Aorta (tissue), 5 donors: ENCODE results near the gene AMPD2. TPM values are rescaled to one million over a fixed set of nuclear protein-coding genes. Genes with fewer than 3 reads are reported as not detected.

Experiments used
- ATAC-seq: fragments of 200-7000 bp; cut with Tn5 transposase; one replicate; pipeline ENCODE4 v1.9.1; 2022; ENCODE audit warnings: moderate library complexity; ENCODE audit not compliant: low FRiP score
- DNase-seq, 2 donors: peaks; one replicate each; pipeline ENCODE4 v3.0.0-alpha.2; 2020
- H3K27ac ChIP-seq, 2 donors: one replicate each; pipeline ENCODE4 v1.5.1; 2013; ENCODE audit warnings: low read length in 2 of 2, mild to moderate bottlenecking in 2 of 2, moderate library complexity in 2 of 2, control low read depth in 1 of 2, inconsistent platforms in 1 of 2, low read depth in 1 of 2
- H3K27me3 ChIP-seq, 2 donors: one replicate each; pipeline ENCODE4 v1.6.1; 2013; ENCODE audit warnings: control low read depth in 1 of 2, low read length in 1 of 2, mild to moderate bottlenecking in 1 of 2, moderate library complexity in 1 of 2; ENCODE audit not compliant: insufficient read depth in 2 of 2, control insufficient read depth in 1 of 2
- H3K36me3 ChIP-seq, 2 donors: one replicate each; pipeline ENCODE4 v1.6.1; 2013; ENCODE audit warnings: control low read depth in 1 of 2, low read length in 1 of 2, mild to moderate bottlenecking in 1 of 2; ENCODE audit not compliant: insufficient read depth in 2 of 2, control insufficient read depth in 1 of 2
- H3K4me1 ChIP-seq, 2 donors: one replicate each; pipeline ENCODE4 v1.6.1; 2013; ENCODE audit warnings: low read length in 2 of 2, control low read depth in 1 of 2, mild to moderate bottlenecking in 1 of 2, moderate library complexity in 1 of 2; ENCODE audit not compliant: insufficient read depth in 2 of 2, control insufficient read depth in 1 of 2
- H3K4me3 ChIP-seq, 2 donors: one replicate each; pipeline ENCODE4 v1.5.1; 2013; ENCODE audit warnings: low read length in 2 of 2, control low read depth in 1 of 2, mild to moderate bottlenecking in 1 of 2
- H3K9me3 ChIP-seq: one replicate; pipeline ENCODE4 v1.6.1; 2013; ENCODE audit warnings: mild to moderate bottlenecking, low read length; ENCODE audit not compliant: control insufficient read depth
- WGBS, 2 donors: extraction: QIAGEN DNeasy Blood & Tissue Kit; methylation state at CpG; one replicate each; pipeline ENCODE4 v1.1.7; 2013; 5-methylcytosine and 5-hydroxymethylcytosine counted together
- intact Hi-C, 2 donors: fragments of 100-400 bp; cut with DNase I; formaldehyde crosslinking; loops; one replicate each; pipeline versions ENCODE4 v1.14.2 to v1.15.0; 2022
- polyA plus RNA-seq, 2 donors: library from polyadenylated mRNA; stranded (reverse); fragments of 200-250 nt; gene quantifications; one replicate each; pipeline ENCODE4 v1.2.3, GENCODE V29; 2013
- total RNA-seq, 2 donors: library from RNA; stranded (reverse); fragmentation: NEBNext Ultra II Directional; extraction: Animal tissue kit (Norgen Biotek cat#: 25700); gene quantifications; one replicate each; pipeline ENCODE4 v1.2.1, GENCODE V29; 2021
- donor health status: healthy with polysubstance abuse.
- donor health status: Bipolar disorder and iron deficiency.
- donor health status: DM: no; HTN: no; CAD: no.
- donor health status: DM: no; HTN: no; CAD: no.
- donor health status: DM: yes; HTN: yes; CAD: no.

The AMPD2 gene
- total and polyA plus RNA-seq, 4 donors = 19.8 to 85.9 (median 68.4) TPM

GRCh38 chr1:109639063-109639840 is 19.6 kb downstream of the AMPD2 start:
- no peak for ATAC-seq
- intact Hi-C loops = no loop called here
- H3K27ac ChIP-seq = no peak overlapping the region
- WGBS, 2 donors = 89 to 90% methylated on average over 9 of the region's 9 CpGs
- H3K27me3 ChIP-seq = no peaks in the 10 kb centered on the region
- no peaks in the 10 kb centered on the region for H3K4me1 ChIP-seq
- no peak for DNase-seq
- no peaks in the 10 kb centered on the region for H3K9me3 ChIP-seq
- H3K36me3 ChIP-seq = no peaks in the 10 kb centered on the region
- no peak overlapping the region for H3K4me3 ChIP-seq

- no peaks in the 10 kb centered on the region for H3K27me3 ChIP-seq
- DNase-seq (peak in 1 of 2 donors; percentile 67), ATAC-seq (no peak)
- no peaks in the 10 kb centered on the region for H3K4me1 ChIP-seq
- no peaks in the 10 kb centered on the region for H3K9me3 ChIP-seq
- no peaks in the 10 kb centered on the region for H3K36me3 ChIP-seq
- WGBS, 2 donors = 45 to 54% methylated on average over 6 of the region's 6 CpGs
- intact Hi-C loops = loop anchor here (2.0 to 5.0 kb wide), 4 partner anchors 47 to 347 kb away; partner anchors contain the start of gene GSTM1 (in 1 of the 2)
- H3K27ac ChIP-seq = no peak overlapping the region
- H3K4me3 ChIP-seq = no peak overlapping the region
Observed at GRCh38 chr1:109639841-109640184, 20.2 kb downstream of the AMPD2 start.

GRCh38 chr1:109640285-109640865 is 20.7 kb downstream of the AMPD2 start:
- H3K4me3 ChIP-seq = no peak overlapping the region
- H3K27ac ChIP-seq = no peak overlapping the region
- no peaks in the 10 kb centered on the region for H3K27me3 ChIP-seq
- 47% methylated on average over 5 of the region's 5 CpGs for WGBS, 2 donors
- H3K36me3 ChIP-seq = no peaks in the 10 kb centered on the region
- intact Hi-C loops = loop anchor here (2.0 to 5.0 kb wide), 4 partner anchors 46 to 347 kb away; partner anchors contain the start of gene GSTM1 (in 1 of the 2)
- no peaks in the 10 kb centered on the region for H3K4me1 ChIP-seq
- peak; percentile 91 to 96 for DNase-seq
- H3K9me3 ChIP-seq = no peaks in the 10 kb centered on the region
- peak; percentile 85 for ATAC-seq

- no peaks in the 10 kb centered on the region for H3K4me1 ChIP-seq
- WGBS, 2 donors = 62 to 84% methylated on average over 2 of the region's 2 CpGs
- H3K36me3 ChIP-seq = no peaks in the 10 kb centered on the region
- H3K27me3 ChIP-seq = no peaks in the 10 kb centered on the region
- no peak overlapping the region for H3K27ac ChIP-seq
- no peak for ATAC-seq
- DNase-seq = peak in 1 of 2 donors; percentile 30
- intact Hi-C loops = loop anchor here (2.0 to 5.0 kb wide), 4 partner anchors 46 to 346 kb away; partner anchors contain the start of gene GSTM1 (in 1 of the 2)
- H3K4me3 ChIP-seq = no peak overlapping the region
- no peaks in the 10 kb centered on the region for H3K9me3 ChIP-seq
Observed at GRCh38 chr1:109641078-109641740, 21.6 kb downstream of the AMPD2 start.

- Histone ChIP-seq H3K9me3 (no peaks in the 10 kb centered on the region), H3K36me3 (no peaks in the 10 kb centered on the region), H3K27me3 (no peaks in the 10 kb centered on the region), H3K4me3 (no peak overlapping the region), H3K27ac (no peak overlapping the region), H3K4me1 (no peaks in the 10 kb centered on the region)
- 81 to 82% methylated on average over 2 of the region's 2 CpGs for WGBS, 2 donors
- intact Hi-C loops = loop anchor here (2.0 to 5.0 kb wide), 4 partner anchors 45 to 345 kb away; partner anchors contain the start of gene GSTM1 (in 1 of the 2)
- no peak for ATAC-seq
- no peak for DNase-seq
Observed at GRCh38 chr1:109641861-109642260, 22.2 kb downstream of the AMPD2 start.

GRCh38 chr1:109642626-109643025 is 23.0 kb downstream of the AMPD2 start:
- H3K4me3 ChIP-seq = no peak overlapping the region
- no peaks in the 10 kb centered on the region for H3K9me3 ChIP-seq
- ATAC-seq (no peak), DNase-seq (no peak)
- H3K4me1 ChIP-seq = no peaks in the 10 kb centered on the region
- no peaks in the 10 kb centered on the region for H3K36me3 ChIP-seq
- WGBS, 2 donors = 76 to 79% methylated on average over 3 of the region's 3 CpGs
- no peak overlapping the region for H3K27ac ChIP-seq
- no peaks in the 10 kb centered on the region for H3K27me3 ChIP-seq
- intact Hi-C loops = loop anchor here (1.0 to 5.0 kb wide), 3 partner anchors 96 to 345 kb away; no protein-coding TSS in a partner anchor

- Histone ChIP-seq H3K4me1 (no peaks in the 10 kb centered on the region), H3K27ac (no peak overlapping the region), H3K9me3 (no peaks in the 10 kb centered on the region), H3K36me3 (no peaks in the 10 kb centered on the region), H3K4me3 (no peak overlapping the region), H3K27me3 (no peaks in the 10 kb centered on the region)
- DNase-seq (peak; percentile 92 to 96), ATAC-seq (peak; percentile 77)
- intact Hi-C loops = loop anchor here (1.0 to 5.0 kb wide), 3 partner anchors 97 to 344 kb away; no protein-coding TSS in a partner anchor
- WGBS, 2 donors = 40 to 41% methylated on average over 32 of the region's 32 CpGs
Observed at GRCh38 chr1:109643385-109644230, 24.0 kb downstream of the AMPD2 start.

- Histone ChIP-seq H3K4me3 (no peak overlapping the region), H3K27me3 (no peaks in the 10 kb centered on the region), H3K36me3 (no peaks in the 10 kb centered on the region), H3K9me3 (no peaks in the 10 kb centered on the region), H3K4me1 (no peaks in the 10 kb centered on the region), H3K27ac (no peak overlapping the region)
- DNase-seq (no peak), ATAC-seq (no peak)
- WGBS, 2 donors = 52% methylated on average over 10 of the region's 10 CpGs; no CpG with 5 or more reads in 1 of the 2 donors
- intact Hi-C loops = loop anchor here (5.0 kb wide), 2 partner anchors 333 to 343 kb away; no protein-coding TSS in a partner anchor
Observed at GRCh38 chr1:109644670-109645069, 25.0 kb downstream of the AMPD2 start.
